WTC11 (cell line): ENCODE measurements around the gene RIPPLY1. TPM values are rescaled to one million over a fixed set of nuclear protein-coding genes. Genes with fewer than 3 reads are reported as not detected.

ENCODE experiments used
- ATAC-seq: fragments of 200-7000 bp; cut with Tn5 transposase; 2 replicates; pipeline ENCODE4 v1.10.0; 2021; ENCODE audit warnings: mild to moderate bottlenecking, moderate library complexity
- CTCF ChIA-PET: fragments of 300-600 bp; sonication (Branson Sonifier 250); formaldehyde crosslinking; loops from one replicate; lab custom pipeline; 2021; ENCODE audit warnings: antibody characterized with exemption; lab: Charles Lee
- POLR2A ChIA-PET: fragments of 350-600 bp; sonication (Branson Sonifier 250); formaldehyde crosslinking; loops from one replicate; lab custom pipeline; 2021; ENCODE audit warnings: antibody characterized with exemption; lab: Charles Lee
- DNase-seq: peaks from one replicate; pipeline ENCODE4 v3.0.0; 2021; ENCODE audit warnings: low spot score
- H3K27ac Mint-ChIP-seq: 2 replicates; pipeline ENCODE4 v1.8.0; 2021; ENCODE audit warnings: mixed read lengths
- H3K27me3 Mint-ChIP-seq: 2 replicates; pipeline ENCODE4 v1.8.0; 2021; ENCODE audit warnings: low read depth, mild to moderate bottlenecking, moderate library complexity, mixed read lengths
- H3K36me3 Mint-ChIP-seq: 2 replicates; pipeline ENCODE4 v1.8.0; 2021; ENCODE audit warnings: mixed read lengths
- H3K4me1 Mint-ChIP-seq: 2 replicates; pipeline ENCODE4 v1.8.0; 2022; ENCODE audit warnings: mixed read lengths
- H3K4me3 Mint-ChIP-seq: 2 replicates; pipeline ENCODE4 v1.8.0; 2021; ENCODE audit warnings: mild to moderate bottlenecking, moderate library complexity, mixed read lengths
- H3K9me3 Mint-ChIP-seq: 2 replicates; pipeline ENCODE4 v1.8.0; 2021; ENCODE audit warnings: mixed read lengths
- CREB1 ChIP-seq: sonication (generic); formaldehyde crosslinking; IDR thresholded peaks from 2 replicates; pipeline ENCODE4 v1.8.0; 2023; ENCODE audit warnings: mild to moderate bottlenecking, missing genetic modification reagents
- ETV6 ChIP-seq: sonication (generic); formaldehyde crosslinking; IDR thresholded peaks from 2 replicates; pipeline ENCODE4 v1.8.1; 2022; ENCODE audit warnings: mild to moderate bottlenecking, missing genetic modification reagents
- FOXJ3 ChIP-seq: sonication (generic); formaldehyde crosslinking; IDR thresholded peaks from 2 replicates; pipeline ENCODE4 v1.9.0; 2021; ENCODE audit warnings: missing genetic modification reagents, mild to moderate bottlenecking, borderline replicate concordance
- JAZF1 ChIP-seq: fragments of 250-450 bp; sonication (Bioruptor Pico); IDR thresholded peaks from 2 replicates; pipeline ENCODE4 v1.9.0; 2021; ENCODE audit warnings: moderate library complexity, mild to moderate bottlenecking, inconsistent platforms
- JUN ChIP-seq: sonication (generic); formaldehyde crosslinking; IDR thresholded peaks from 2 replicates; pipeline ENCODE4 v1.8.0; 2023; ENCODE audit warnings: mild to moderate bottlenecking, missing genetic modification reagents
- NR2C2 ChIP-seq: sonication (generic); formaldehyde crosslinking; IDR thresholded peaks from 2 replicates; pipeline ENCODE4 v1.8.0; 2022; ENCODE audit warnings: mild to moderate bottlenecking, missing genetic modification reagents
- TCF7 ChIP-seq: sonication (generic); formaldehyde crosslinking; IDR thresholded peaks from 2 replicates; pipeline ENCODE4 v1.8.0; 2022; ENCODE audit warnings: mild to moderate bottlenecking, low read depth, missing genetic modification reagents, moderate library complexity
- TEAD1 ChIP-seq: sonication (generic); formaldehyde crosslinking; IDR thresholded peaks from 2 replicates; pipeline ENCODE4 v1.8.0; 2022; ENCODE audit warnings: mild to moderate bottlenecking, missing genetic modification reagents
- ZBTB21 ChIP-seq: sonication (generic); formaldehyde crosslinking; IDR thresholded peaks from 2 replicates; pipeline ENCODE4 v1.8.1; 2023; ENCODE audit warnings: mild to moderate bottlenecking, missing genetic modification reagents, borderline replicate concordance
- ZNF121 ChIP-seq: sonication (generic); formaldehyde crosslinking; IDR thresholded peaks from 2 replicates; pipeline ENCODE4 v1.8.0; 2023; ENCODE audit warnings: missing genetic modification reagents
- ZNF138 ChIP-seq: sonication (generic); formaldehyde crosslinking; conservative IDR thresholded peaks from 2 replicates; pipeline ENCODE4 v1.8.1; 2022; ENCODE audit warnings: mild to moderate bottlenecking, moderate library complexity, missing genetic modification reagents
- ZNF232 ChIP-seq: sonication (generic); formaldehyde crosslinking; IDR thresholded peaks from 2 replicates; pipeline ENCODE4 v1.8.0; 2022; ENCODE audit warnings: mild to moderate bottlenecking, missing genetic modification reagents
- ZNF423 ChIP-seq: fragments of 250-450 bp; sonication (Bioruptor Pico); IDR thresholded peaks from 2 replicates; pipeline ENCODE4 v2.1.2; 2022; ENCODE audit warnings: mild to moderate bottlenecking, moderate library complexity
- total RNA-seq: library from RNA; stranded (reverse); gene quantifications from 3 replicates; pipeline ENCODE4 v1.2.3, GENCODE V29; 2021
- TF ChIP-seq, protein P1 (sequence below): fragments of 250-450 bp; sonication (Bioruptor Pico); IDR thresholded peaks from 2 replicates; pipeline ENCODE4 v1.9.0; 2021; ENCODE audit warnings: mild to moderate bottlenecking
- TF ChIP-seq, protein P2 (sequence below): sonication (generic); formaldehyde crosslinking; IDR thresholded peaks from 2 replicates; pipeline ENCODE4 v1.8.1; 2022; ENCODE audit warnings: missing genetic modification reagents, borderline replicate concordance
- TF ChIP-seq, protein P3 (sequence below): sonication (generic); formaldehyde crosslinking; IDR thresholded peaks from 2 replicates; pipeline ENCODE4 v1.8.0; 2023; ENCODE audit warnings: missing genetic modification reagents, mild to moderate bottlenecking, borderline replicate concordance
- TF ChIP-seq, protein P4 (sequence below): sonication (generic); formaldehyde crosslinking; IDR thresholded peaks from 2 replicates; pipeline ENCODE4 v1.8.1; 2023; ENCODE audit warnings: mild to moderate bottlenecking, missing genetic modification reagents, moderate library complexity
- TF ChIP-seq, protein P5 (sequence below): sonication (generic); formaldehyde crosslinking; IDR thresholded peaks from 2 replicates; pipeline ENCODE4 v1.8.0; 2022; ENCODE audit warnings: missing genetic modification reagents
- TF ChIP-seq, protein P6 (sequence below): sonication (generic); formaldehyde crosslinking; conservative IDR thresholded peaks from 2 replicates; pipeline ENCODE4 v1.8.1; 2022; ENCODE audit warnings: mild to moderate bottlenecking, missing genetic modification reagents
- TF ChIP-seq, protein P7 (sequence below): sonication (generic); formaldehyde crosslinking; IDR thresholded peaks from 2 replicates; pipeline ENCODE4 v1.8.0; 2022; ENCODE audit warnings: mild to moderate bottlenecking, missing genetic modification reagents

RIPPLY1 gene
- total RNA-seq, 1 experiment from 2014 or later: not detected

DNA sequence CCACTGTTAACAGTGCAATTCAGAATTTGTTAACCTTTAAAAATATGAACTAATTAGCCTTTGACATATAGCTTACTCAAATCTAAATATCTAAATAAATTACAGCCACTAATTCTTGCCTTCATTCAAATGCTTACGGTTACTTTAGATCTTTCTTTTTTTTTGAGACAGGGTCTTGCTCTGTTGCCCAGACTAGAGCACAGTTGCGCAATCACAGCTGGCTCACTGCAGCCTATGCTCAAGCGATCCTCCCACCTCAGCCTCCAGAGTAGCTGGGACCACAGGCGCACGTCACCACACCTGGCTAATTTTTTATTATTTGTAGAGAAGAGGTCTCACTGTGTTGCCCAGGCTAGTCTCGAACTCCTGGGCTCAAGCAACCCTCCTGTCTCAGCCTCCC, 48.1 kb upstream of the RIPPLY1 start:
- Mint-ChIP-seq H3K36me3 (no peaks in the 10 kb centered on the region), H3K4me1 (no peaks in the 10 kb centered on the region), H3K4me3 (no peak overlapping the region), H3K27ac (no peak overlapping the region), H3K27me3 (no peaks in the 10 kb centered on the region), H3K9me3 (no peaks in the 10 kb centered on the region)
- TF ChIP-seq ZBTB21 (no peak), ETV6 (CRISPR knock-in tag) (no peak), TCF7 (CRISPR knock-in tag) (no peak), JUN (no peak), NR2C2 (CRISPR knock-in tag) (no peak), CREB1 (no peak), ZNF121 (CRISPR knock-in tag) (no peak), JAZF1 (CRISPR knock-in tag) (no peak), ZNF232 (CRISPR knock-in tag) (no peak), TEAD1 (CRISPR knock-in tag) (no peak), FOXJ3 (CRISPR knock-in tag) (no peak), ZNF423 (CRISPR knock-in tag) (no peak), ZNF138 (CRISPR knock-in tag) (no peak)
- TF ChIP-seq, protein P1, sequence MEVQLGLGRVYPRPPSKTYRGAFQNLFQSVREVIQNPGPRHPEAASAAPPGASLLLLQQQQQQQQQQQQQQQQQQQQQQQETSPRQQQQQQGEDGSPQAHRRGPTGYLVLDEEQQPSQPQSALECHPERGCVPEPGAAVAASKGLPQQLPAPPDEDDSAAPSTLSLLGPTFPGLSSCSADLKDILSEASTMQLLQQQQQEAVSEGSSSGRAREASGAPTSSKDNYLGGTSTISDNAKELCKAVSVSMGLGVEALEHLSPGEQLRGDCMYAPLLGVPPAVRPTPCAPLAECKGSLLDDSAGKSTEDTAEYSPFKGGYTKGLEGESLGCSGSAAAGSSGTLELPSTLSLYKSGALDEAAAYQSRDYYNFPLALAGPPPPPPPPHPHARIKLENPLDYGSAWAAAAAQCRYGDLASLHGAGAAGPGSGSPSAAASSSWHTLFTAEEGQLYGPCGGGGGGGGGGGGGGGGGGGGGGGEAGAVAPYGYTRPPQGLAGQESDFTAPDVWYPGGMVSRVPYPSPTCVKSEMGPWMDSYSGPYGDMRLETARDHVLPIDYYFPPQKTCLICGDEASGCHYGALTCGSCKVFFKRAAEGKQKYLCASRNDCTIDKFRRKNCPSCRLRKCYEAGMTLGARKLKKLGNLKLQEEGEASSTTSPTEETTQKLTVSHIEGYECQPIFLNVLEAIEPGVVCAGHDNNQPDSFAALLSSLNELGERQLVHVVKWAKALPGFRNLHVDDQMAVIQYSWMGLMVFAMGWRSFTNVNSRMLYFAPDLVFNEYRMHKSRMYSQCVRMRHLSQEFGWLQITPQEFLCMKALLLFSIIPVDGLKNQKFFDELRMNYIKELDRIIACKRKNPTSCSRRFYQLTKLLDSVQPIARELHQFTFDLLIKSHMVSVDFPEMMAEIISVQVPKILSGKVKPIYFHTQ (CRISPR knock-in tag): no peak
- TF ChIP-seq, protein P2, sequence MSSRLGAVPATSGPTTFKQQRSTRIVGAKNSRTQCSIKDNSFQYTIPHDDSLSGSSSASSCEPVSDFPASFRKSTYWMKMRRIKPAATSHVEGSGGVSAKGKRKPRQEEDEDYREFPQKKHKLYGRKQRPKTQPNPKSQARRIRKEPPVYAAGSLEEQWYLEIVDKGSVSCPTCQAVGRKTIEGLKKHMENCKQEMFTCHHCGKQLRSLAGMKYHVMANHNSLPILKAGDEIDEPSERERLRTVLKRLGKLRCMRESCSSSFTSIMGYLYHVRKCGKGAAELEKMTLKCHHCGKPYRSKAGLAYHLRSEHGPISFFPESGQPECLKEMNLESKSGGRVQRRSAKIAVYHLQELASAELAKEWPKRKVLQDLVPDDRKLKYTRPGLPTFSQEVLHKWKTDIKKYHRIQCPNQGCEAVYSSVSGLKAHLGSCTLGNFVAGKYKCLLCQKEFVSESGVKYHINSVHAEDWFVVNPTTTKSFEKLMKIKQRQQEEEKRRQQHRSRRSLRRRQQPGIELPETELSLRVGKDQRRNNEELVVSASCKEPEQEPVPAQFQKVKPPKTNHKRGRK (CRISPR knock-in tag): no peak
- TF ChIP-seq, protein P3, sequence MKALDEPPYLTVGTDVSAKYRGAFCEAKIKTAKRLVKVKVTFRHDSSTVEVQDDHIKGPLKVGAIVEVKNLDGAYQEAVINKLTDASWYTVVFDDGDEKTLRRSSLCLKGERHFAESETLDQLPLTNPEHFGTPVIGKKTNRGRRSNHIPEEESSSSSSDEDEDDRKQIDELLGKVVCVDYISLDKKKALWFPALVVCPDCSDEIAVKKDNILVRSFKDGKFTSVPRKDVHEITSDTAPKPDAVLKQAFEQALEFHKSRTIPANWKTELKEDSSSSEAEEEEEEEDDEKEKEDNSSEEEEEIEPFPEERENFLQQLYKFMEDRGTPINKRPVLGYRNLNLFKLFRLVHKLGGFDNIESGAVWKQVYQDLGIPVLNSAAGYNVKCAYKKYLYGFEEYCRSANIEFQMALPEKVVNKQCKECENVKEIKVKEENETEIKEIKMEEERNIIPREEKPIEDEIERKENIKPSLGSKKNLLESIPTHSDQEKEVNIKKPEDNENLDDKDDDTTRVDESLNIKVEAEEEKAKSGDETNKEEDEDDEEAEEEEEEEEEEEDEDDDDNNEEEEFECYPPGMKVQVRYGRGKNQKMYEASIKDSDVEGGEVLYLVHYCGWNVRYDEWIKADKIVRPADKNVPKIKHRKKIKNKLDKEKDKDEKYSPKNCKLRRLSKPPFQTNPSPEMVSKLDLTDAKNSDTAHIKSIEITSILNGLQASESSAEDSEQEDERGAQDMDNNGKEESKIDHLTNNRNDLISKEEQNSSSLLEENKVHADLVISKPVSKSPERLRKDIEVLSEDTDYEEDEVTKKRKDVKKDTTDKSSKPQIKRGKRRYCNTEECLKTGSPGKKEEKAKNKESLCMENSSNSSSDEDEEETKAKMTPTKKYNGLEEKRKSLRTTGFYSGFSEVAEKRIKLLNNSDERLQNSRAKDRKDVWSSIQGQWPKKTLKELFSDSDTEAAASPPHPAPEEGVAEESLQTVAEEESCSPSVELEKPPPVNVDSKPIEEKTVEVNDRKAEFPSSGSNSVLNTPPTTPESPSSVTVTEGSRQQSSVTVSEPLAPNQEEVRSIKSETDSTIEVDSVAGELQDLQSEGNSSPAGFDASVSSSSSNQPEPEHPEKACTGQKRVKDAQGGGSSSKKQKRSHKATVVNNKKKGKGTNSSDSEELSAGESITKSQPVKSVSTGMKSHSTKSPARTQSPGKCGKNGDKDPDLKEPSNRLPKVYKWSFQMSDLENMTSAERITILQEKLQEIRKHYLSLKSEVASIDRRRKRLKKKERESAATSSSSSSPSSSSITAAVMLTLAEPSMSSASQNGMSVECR (CRISPR knock-in tag): no peak
- TF ChIP-seq, protein P4, sequence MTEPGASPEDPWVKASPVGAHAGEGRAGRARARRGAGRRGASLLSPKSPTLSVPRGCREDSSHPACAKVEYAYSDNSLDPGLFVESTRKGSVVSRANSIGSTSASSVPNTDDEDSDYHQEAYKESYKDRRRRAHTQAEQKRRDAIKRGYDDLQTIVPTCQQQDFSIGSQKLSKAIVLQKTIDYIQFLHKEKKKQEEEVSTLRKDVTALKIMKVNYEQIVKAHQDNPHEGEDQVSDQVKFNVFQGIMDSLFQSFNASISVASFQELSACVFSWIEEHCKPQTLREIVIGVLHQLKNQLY (CRISPR knock-in tag): no peak
- TF ChIP-seq, protein P5, sequence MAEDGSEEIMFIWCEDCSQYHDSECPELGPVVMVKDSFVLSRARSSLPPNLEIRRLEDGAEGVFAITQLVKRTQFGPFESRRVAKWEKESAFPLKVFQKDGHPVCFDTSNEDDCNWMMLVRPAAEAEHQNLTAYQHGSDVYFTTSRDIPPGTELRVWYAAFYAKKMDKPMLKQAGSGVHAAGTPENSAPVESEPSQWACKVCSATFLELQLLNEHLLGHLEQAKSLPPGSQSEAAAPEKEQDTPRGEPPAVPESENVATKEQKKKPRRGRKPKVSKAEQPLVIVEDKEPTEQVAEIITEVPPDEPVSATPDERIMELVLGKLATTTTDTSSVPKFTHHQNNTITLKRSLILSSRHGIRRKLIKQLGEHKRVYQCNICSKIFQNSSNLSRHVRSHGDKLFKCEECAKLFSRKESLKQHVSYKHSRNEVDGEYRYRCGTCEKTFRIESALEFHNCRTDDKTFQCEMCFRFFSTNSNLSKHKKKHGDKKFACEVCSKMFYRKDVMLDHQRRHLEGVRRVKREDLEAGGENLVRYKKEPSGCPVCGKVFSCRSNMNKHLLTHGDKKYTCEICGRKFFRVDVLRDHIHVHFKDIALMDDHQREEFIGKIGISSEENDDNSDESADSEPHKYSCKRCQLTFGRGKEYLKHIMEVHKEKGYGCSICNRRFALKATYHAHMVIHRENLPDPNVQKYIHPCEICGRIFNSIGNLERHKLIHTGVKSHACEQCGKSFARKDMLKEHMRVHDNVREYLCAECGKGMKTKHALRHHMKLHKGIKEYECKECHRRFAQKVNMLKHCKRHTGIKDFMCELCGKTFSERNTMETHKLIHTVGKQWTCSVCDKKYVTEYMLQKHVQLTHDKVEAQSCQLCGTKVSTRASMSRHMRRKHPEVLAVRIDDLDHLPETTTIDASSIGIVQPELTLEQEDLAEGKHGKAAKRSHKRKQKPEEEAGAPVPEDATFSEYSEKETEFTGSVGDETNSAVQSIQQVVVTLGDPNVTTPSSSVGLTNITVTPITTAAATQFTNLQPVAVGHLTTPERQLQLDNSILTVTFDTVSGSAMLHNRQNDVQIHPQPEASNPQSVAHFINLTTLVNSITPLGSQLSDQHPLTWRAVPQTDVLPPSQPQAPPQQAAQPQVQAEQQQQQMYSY (CRISPR knock-in tag): no peak
- TF ChIP-seq, protein P6, sequence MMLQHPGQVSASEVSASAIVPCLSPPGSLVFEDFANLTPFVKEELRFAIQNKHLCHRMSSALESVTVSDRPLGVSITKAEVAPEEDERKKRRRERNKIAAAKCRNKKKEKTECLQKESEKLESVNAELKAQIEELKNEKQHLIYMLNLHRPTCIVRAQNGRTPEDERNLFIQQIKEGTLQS: no peak
- TF ChIP-seq, protein P7, sequence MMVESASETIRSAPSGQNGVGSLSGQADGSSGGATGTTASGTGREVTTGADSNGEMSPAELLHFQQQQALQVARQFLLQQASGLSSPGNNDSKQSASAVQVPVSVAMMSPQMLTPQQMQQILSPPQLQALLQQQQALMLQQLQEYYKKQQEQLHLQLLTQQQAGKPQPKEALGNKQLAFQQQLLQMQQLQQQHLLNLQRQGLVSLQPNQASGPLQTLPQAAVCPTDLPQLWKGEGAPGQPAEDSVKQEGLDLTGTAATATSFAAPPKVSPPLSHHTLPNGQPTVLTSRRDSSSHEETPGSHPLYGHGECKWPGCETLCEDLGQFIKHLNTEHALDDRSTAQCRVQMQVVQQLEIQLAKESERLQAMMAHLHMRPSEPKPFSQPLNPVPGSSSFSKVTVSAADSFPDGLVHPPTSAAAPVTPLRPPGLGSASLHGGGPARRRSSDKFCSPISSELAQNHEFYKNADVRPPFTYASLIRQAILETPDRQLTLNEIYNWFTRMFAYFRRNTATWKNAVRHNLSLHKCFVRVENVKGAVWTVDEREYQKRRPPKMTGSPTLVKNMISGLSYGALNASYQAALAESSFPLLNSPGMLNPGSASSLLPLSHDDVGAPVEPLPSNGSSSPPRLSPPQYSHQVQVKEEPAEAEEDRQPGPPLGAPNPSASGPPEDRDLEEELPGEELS (CRISPR knock-in tag): no peak
- no peak for ATAC-seq
- POLR2A ChIA-PET: no interaction called here
- DNase-seq: no peak
- CTCF ChIA-PET: interaction anchor here (0.9 kb wide), 1 partner anchor 9 kb away, joined by 3 read pairs; no protein-coding TSS in a partner anchor
